Measurements from ENCODE around the gene PRPF38A.
A peak's percentile ranks its signal among the peaks of the same experiment; 100 is the strongest.
"Not testable (repeated sequence)": the region's sequence is repeated elsewhere in the genome, so short reads cannot be mapped to it uniquely, and the experiment has no call there.

The PRPF38A gene

GRCh38 chr1:52367272-52367671, 37.1 kb upstream of the PRPF38A start:
- Mint-ChIP-seq H3K36me3 (ENCODE audit: low read depth) (peaks cover 15% of the 10 kb centered on the region), H3K27me3 (ENCODE audit: low read depth) (no peaks in the 10 kb centered on the region), H3K9me3 (no peaks in the 10 kb centered on the region), H3K4me3 (peak overlapping the region; percentile 10), H3K4me1 (ENCODE audit: low read depth) (peaks cover 31% of the 10 kb centered on the region), H3K27ac (no peak overlapping the region)

GRCh38 chr1:52368383-52369172, 35.8 kb upstream of the PRPF38A start:
- Mint-ChIP-seq H3K27ac (peak overlapping the region; percentile 15), H3K9me3 (no peaks in the 10 kb centered on the region), H3K27me3 (ENCODE audit: low read depth) (no peaks in the 10 kb centered on the region), H3K4me1 (ENCODE audit: low read depth) (peaks cover 31% of the 10 kb centered on the region), H3K4me3 (peak overlapping the region; percentile 57), H3K36me3 (ENCODE audit: low read depth) (peaks cover 19% of the 10 kb centered on the region)

GRCh38 chr1:52369851-52370250, 34.6 kb upstream of the PRPF38A start:
- Mint-ChIP-seq H3K36me3 (ENCODE audit: low read depth) (peaks cover 27% of the 10 kb centered on the region), H3K4me1 (ENCODE audit: low read depth) (peaks cover 22% of the 10 kb centered on the region)
- H3K4me3 Mint-ChIP-seq; H3K27me3 Mint-ChIP-seq (ENCODE audit: low read depth); H3K9me3 Mint-ChIP-seq; H3K27ac Mint-ChIP-seq: not testable (repeated sequence)

- Mint-ChIP-seq H3K27ac (no peak overlapping the region), H3K4me1 (ENCODE audit: low read depth) (peaks cover 4% of the 10 kb centered on the region), H3K4me3 (no peak overlapping the region), H3K9me3 (no peaks in the 10 kb centered on the region), H3K27me3 (ENCODE audit: low read depth) (no peaks in the 10 kb centered on the region), H3K36me3 (ENCODE audit: low read depth) (peaks cover 40% of the 10 kb centered on the region)
These were observed 19.0 kb upstream of the PRPF38A start for GRCh38 chr1:52385376-52385775.

GRCh38 chr1:52386458-52386857, 17.9 kb upstream of the PRPF38A start:
- Mint-ChIP-seq H3K4me3 (no peak overlapping the region), H3K36me3 (ENCODE audit: low read depth) (peaks cover 34% of the 10 kb centered on the region), H3K4me1 (ENCODE audit: low read depth) (peaks cover 4% of the 10 kb centered on the region), H3K27ac (no peak overlapping the region), H3K9me3 (no peaks in the 10 kb centered on the region), H3K27me3 (ENCODE audit: low read depth) (no peaks in the 10 kb centered on the region)

GRCh38 chr1:52393174-52393573, 11.2 kb upstream of the PRPF38A start:
- Mint-ChIP-seq H3K27me3 (ENCODE audit: low read depth) (no peaks in the 10 kb centered on the region), H3K4me3 (no peak overlapping the region), H3K4me1 (ENCODE audit: low read depth) (peaks cover 6% of the 10 kb centered on the region), H3K27ac (peak overlapping the region; percentile 19), H3K9me3 (no peaks in the 10 kb centered on the region), H3K36me3 (ENCODE audit: low read depth) (peaks cover 41% of the 10 kb centered on the region)

GRCh38 chr1:52399629-52400028, 4.8 kb upstream of the PRPF38A start:
- Mint-ChIP-seq H3K9me3 (no peaks in the 10 kb centered on the region), H3K4me3 (no peak overlapping the region), H3K27me3 (ENCODE audit: low read depth) (no peaks in the 10 kb centered on the region), H3K4me1 (ENCODE audit: low read depth) (peaks cover 35% of the 10 kb centered on the region), H3K36me3 (ENCODE audit: low read depth) (peaks cover 40% of the 10 kb centered on the region), H3K27ac (no peak overlapping the region)

- no peaks in the 10 kb centered on the region for H3K9me3 Mint-ChIP-seq
- peaks cover 35% of the 10 kb centered on the region for H3K4me1 Mint-ChIP-seq (ENCODE audit: low read depth)
- H3K27ac Mint-ChIP-seq = no peak overlapping the region
- H3K36me3 Mint-ChIP-seq (ENCODE audit: low read depth) = peaks cover 35% of the 10 kb centered on the region
- no peaks in the 10 kb centered on the region for H3K27me3 Mint-ChIP-seq (ENCODE audit: low read depth)
- H3K4me3 Mint-ChIP-seq = no peak overlapping the region
These were observed 4.3 kb upstream of the PRPF38A start for GRCh38 chr1:52400131-52400530.

GRCh38 chr1:52402860-52403240, 1.6 kb upstream of the PRPF38A start:
- Mint-ChIP-seq H3K27me3 (ENCODE audit: low read depth) (no peaks in the 10 kb centered on the region), H3K4me1 (ENCODE audit: low read depth) (peaks cover 47% of the 10 kb centered on the region), H3K9me3 (no peaks in the 10 kb centered on the region), H3K4me3 (peak overlapping the region; percentile 100), H3K36me3 (ENCODE audit: low read depth) (peaks cover 41% of the 10 kb centered on the region), H3K27ac (peak overlapping the region; percentile 99)

GRCh38 chr1:52403566-52404115, 761 bp upstream of the PRPF38A start:
- H3K4me3 Mint-ChIP-seq = peak overlapping the region; percentile 100
- H3K4me1 Mint-ChIP-seq (ENCODE audit: low read depth) = peaks cover 50% of the 10 kb centered on the region
- H3K36me3 Mint-ChIP-seq (ENCODE audit: low read depth) = peaks cover 46% of the 10 kb centered on the region
- peak overlapping the region; percentile 99 for H3K27ac Mint-ChIP-seq
- no peaks in the 10 kb centered on the region for H3K9me3 Mint-ChIP-seq
- no peaks in the 10 kb centered on the region for H3K27me3 Mint-ChIP-seq (ENCODE audit: low read depth)

GRCh38 chr1:52404975-52405338, 555 bp downstream of the PRPF38A start:
- H3K27me3 Mint-ChIP-seq (ENCODE audit: low read depth) = no peaks in the 10 kb centered on the region
- H3K36me3 Mint-ChIP-seq (ENCODE audit: low read depth) = peaks cover 48% of the 10 kb centered on the region
- peaks cover 51% of the 10 kb centered on the region for H3K4me1 Mint-ChIP-seq (ENCODE audit: low read depth)
- H3K9me3 Mint-ChIP-seq = no peaks in the 10 kb centered on the region
- peak overlapping the region; percentile 100 for H3K4me3 Mint-ChIP-seq
- peak overlapping the region; percentile 99 for H3K27ac Mint-ChIP-seq

GRCh38 chr1:52413410-52413989, 9.1 kb downstream of the PRPF38A start:
- H3K36me3 Mint-ChIP-seq (ENCODE audit: low read depth) = peaks cover 62% of the 10 kb centered on the region
- H3K27ac Mint-ChIP-seq = no peak overlapping the region
- H3K4me3 Mint-ChIP-seq = no peak overlapping the region
- peaks cover 7% of the 10 kb centered on the region for H3K4me1 Mint-ChIP-seq (ENCODE audit: low read depth)
- no peaks in the 10 kb centered on the region for H3K27me3 Mint-ChIP-seq (ENCODE audit: low read depth)
- no peaks in the 10 kb centered on the region for H3K9me3 Mint-ChIP-seq

GRCh38 chr1:52414942-52415341, 10.5 kb downstream of the PRPF38A start:
- Mint-ChIP-seq H3K4me3 (no peak overlapping the region), H3K9me3 (no peaks in the 10 kb centered on the region), H3K4me1 (ENCODE audit: low read depth) (peaks cover 8% of the 10 kb centered on the region), H3K36me3 (ENCODE audit: low read depth) (peaks cover 60% of the 10 kb centered on the region), H3K27ac (no peak overlapping the region), H3K27me3 (ENCODE audit: low read depth) (no peaks in the 10 kb centered on the region)

- H3K4me3 Mint-ChIP-seq = no peak overlapping the region
- H3K27ac Mint-ChIP-seq = no peak overlapping the region
These were observed 12.4 kb downstream of the PRPF38A start for GRCh38 chr1:52416811-52417210.

GRCh38 chr1:52420713-52421112, 16.3 kb downstream of the PRPF38A start:
- Mint-ChIP-seq H3K36me3 (ENCODE audit: low read depth) (peaks cover 34% of the 10 kb centered on the region), H3K27me3 (ENCODE audit: low read depth) (no peaks in the 10 kb centered on the region), H3K27ac (no peak overlapping the region), H3K4me1 (ENCODE audit: low read depth) (peaks cover 34% of the 10 kb centered on the region), H3K4me3 (no peak overlapping the region), H3K9me3 (no peaks in the 10 kb centered on the region)

More at GRCh38 chr1:52416811-52417210, 12.4 kb downstream of the PRPF38A start:
- Mint-ChIP-seq H3K27me3 (ENCODE audit: low read depth) (no peaks in the 10 kb centered on the region), H3K4me1 (ENCODE audit: low read depth) (peaks cover 9% of the 10 kb centered on the region), H3K9me3 (no peaks in the 10 kb centered on the region), H3K36me3 (ENCODE audit: low read depth) (peaks cover 51% of the 10 kb centered on the region)

Data from T-helper 1 cell treated with Interleukin-12 subunit alpha and Interleukin-12 subunit beta and Interleukin-4 antibody, amounts not matched to agents 30 μg/mL and 1 μg/mL, for 36 hours (primary cell).